GM21367 (cell line): ENCODE measurements around the gene UQCR10.
"Not testable (repeated sequence)": the region's sequence is repeated elsewhere in the genome, so short reads cannot be mapped to it uniquely, and the experiment has no call there.

ENCODE experiments used
- ATAC-seq: cut with Tn5 transposase; IDR thresholded peaks from one replicate; pipeline ENCODE4 v1.9.1; 2021; ENCODE audit not compliant: unreplicated experiment

Gene UQCR10

DNA sequence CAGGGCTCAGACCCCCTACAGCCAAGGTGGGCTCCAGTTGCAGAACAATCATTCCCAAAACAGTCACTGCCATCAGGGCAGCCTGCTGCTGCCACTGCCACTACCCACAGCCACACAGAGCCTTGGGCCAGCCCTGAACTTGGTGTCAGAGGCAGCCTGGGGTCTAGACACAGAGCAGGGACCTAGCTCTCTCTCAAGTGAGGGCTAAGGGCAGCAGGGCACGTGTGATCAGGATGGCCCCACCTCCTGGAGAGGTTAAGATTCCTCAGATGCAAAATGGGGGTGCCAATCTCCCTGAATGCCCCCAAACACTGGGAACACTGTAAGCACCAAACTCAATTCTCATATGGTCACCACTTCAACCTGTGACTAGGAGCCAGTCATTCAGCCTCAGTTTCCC, 31.8 kb upstream of the UQCR10 start:
- no peak for ATAC-seq

DNA sequence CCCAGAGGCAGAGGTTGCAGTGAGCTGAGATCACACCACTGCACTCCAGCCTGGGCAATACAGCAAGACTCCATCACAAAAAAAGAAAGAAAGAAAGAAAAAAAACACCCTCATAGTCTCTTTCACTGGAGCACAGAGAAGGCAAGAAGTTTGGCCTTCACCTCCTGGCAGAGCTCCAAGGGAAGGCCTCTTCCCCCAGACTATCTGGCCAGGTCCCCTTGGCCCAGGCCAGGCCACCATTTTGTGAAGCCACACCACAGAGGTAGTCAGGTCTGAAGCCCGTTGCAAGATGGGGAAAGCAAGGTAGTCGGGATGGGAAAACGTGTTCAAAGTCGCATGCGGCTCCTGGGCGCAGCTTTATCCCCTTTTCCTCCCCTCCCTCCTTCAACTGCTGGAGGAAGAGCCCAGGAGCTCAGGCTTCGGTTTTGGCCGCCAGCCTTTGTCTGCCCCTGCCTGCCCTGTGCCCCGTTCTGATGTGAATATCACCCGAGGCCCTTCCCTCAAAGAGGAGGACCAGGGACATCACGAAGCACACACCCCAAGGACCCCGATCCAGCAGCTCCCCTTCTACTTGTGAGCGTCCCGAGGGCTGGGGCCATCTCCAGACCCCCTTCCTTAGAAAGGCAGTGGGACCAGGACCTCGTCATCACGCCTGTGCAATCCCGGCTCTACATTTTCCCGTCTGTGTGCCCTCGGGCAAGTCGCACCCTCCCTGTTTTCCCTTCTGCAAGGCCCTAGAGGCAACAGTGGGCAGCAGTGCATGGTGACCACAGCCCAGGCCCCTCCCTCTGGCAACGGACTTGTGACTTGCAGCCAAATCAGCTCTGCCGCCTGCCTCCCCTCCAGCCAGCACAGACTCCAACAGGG, 29.7 kb upstream of the UQCR10 start:
- ATAC-seq = no peak

DNA sequence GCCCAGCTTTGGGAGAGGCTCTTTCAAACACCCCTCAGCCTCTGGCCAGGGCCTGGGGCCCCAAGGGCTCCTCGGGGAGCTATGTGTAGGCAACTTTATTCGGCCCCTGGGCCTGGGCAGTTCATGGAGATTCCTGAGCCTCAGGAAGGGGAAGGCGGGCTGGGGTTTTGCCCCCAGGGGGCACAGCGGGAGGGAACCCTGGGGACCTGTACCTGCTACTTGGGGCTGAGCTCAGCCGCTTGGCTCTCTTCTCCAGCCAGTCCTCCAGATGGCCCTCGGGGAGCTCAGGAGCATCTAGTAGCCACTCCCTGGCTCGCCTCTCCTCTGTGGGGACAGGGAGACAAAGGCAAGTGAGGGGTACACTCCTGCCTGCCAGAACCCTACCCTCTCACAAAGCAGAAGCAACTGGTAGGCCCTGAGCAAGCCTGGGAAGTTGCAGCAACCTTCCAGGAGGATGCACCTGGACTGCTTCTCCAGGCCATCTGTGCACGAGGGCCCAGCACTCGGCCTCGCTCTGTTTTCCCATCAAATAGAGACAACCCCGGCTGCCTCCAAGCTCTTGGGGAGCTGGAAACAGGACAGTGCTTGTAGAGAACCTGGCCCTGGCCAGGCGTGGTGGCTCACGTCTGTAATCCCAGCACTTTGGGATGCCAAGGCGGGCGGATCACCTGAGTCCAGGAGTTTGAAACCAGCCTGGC, 28.9 kb upstream of the UQCR10 start:
- no peak for ATAC-seq

DNA sequence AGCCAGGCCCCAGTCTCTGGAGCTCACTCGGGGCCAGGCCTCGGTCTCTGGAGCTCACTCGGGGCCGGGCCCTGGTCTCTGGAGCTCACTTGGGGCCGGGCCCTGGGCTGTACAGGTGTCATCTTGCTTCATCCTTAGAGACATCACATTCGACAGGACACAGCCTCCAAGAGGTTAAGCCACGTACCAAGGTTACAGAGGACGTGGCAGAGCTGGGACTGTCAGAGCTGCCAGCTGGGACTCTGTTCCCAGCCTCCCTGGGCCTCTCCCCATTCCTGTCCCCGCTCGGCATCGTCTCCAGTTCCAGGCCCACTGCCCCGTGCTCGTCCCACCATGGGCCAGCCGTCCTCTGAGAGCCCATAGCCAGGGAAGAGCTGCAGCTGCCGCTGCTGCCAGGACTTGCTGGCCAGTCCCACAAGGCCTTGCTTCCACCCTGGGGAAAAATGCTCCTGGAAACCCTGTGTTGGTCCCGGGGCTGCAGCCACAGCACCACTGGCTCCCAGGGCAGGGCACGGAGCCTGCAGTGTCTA, 27.8 kb upstream of the UQCR10 start:
- ATAC-seq = no peak

DNA sequence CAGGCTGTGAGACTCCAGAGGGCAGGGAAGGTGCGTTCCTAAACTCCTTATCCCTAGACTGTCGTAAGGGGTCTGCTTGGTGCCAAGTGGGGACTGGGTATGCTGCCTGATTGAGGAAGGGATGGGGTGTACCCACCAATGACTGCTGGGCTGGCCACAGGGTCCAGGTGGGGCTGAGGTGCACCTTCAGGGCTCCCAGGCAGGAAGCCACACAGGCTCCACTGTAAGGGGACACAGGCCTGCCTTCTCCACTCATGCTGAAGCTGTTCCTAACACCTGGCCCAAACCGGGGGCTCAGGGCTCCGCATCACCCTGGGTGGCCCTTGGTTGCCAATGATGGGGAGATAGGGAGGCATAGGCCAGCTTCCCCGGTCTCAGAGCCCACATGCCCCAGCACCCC, 27.0 kb upstream of the UQCR10 start:
- no peak for ATAC-seq

DNA sequence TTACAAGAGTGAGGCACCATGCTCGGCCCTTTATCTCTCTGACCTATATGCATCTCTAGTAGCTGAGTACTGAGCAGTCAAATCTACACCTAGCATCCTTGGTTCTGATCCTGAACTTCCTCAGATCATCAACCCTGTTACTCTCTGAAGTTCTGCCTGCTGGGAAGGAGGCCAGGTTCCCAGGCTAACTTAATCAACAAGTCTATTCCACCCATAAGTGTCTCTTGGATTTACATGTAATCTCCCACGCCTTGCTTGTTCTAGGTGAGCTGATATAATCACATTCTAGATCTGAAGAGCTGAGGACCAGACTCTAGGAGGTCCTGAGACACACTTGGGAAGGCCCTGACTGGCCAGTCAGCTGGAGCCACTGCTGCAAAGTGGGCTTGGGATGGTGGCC, 25.2 kb upstream of the UQCR10 start:
- ATAC-seq = no peak

DNA sequence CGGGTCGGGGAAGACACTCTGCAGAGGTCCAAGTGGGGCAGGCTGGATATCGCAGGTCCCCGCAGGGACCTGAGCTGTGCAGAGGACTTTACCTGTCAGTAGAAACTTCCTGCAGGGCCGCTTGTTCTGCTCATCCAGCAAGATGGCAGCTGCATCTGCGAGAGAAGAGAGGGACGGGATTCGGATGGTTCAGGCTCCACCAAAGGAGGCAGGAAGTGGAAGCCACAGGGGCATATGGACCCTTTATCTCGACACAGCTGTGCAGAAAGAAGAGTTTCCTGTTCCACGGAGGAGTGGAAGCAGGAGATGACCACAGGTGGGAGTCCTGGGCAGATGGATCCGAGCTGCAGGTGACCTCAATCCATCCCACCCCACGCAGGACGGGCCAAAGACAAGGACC, 24.8 kb upstream of the UQCR10 start:
- ATAC-seq = no peak

DNA sequence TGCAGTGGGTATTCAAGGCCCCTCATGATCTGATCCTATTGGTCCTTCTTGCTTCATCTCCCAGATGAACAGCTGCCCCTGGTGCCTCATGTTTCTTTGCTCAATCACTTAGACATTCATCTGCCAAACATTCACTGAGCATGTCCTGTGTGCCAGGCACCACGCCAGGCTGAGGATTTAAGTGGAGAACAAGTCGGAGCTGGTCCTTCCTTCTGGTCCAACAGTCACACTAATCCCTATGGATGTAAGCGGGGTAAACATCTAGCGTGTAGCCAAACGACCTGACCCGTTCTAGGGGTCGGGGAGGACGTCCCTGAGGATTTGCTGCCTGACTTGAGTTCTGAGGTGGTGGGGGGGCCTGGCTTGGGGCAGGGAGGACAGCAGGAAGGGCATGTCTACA, 22.3 kb upstream of the UQCR10 start:
- ATAC-seq = no peak

DNA sequence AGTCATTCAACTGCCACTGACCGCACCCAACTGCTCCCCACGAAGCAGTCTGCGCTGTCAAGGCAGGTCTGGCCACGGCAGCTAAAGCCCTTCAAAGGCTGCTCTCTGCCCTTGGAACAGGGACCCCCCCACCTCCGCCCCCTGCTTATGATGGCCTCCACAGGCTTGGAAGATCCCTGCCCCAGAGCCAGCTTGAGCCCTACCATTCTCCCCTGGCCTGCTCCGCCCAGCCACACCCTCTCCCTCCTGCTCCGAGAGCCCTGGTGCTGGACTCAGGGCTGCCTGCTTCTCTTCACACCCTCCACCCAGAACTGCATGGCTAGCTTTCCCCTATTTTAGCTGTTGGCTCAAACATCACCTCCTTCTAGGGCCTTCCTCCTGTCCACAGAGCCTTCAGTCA, 19.3 kb upstream of the UQCR10 start:
- no peak for ATAC-seq

DNA sequence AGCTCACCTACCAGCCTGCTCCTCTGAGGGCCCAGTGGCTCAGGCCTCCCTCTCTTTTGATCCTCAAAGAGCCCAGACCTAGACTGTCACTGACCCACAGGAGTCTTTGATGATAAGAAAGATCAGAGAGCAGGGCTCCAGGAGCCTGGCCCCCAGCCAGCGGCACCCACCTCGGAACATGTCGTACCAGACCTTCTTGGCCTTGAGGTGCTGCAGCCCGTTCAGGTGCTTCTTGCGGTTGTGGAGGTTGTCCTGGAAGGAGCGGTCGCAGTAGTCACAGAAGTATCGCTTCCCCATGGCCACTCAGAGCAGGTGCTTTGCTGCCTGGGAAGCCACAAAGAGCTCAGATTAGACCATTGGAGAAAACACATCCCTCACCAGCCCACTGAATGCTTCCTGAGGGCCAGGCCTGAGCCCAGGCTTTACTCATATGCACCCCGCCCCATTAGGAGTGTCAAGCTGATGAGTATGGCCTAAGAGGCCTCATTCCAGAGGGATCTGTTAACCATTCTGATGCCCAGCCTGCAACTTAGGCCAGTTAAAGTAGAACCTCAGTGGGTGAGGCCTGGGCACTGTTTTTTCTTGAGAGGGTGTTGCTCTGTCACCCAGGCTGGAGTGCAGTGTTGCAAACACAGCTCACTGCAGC, 18.8 kb upstream of the UQCR10 start:
- no peak for ATAC-seq

DNA sequence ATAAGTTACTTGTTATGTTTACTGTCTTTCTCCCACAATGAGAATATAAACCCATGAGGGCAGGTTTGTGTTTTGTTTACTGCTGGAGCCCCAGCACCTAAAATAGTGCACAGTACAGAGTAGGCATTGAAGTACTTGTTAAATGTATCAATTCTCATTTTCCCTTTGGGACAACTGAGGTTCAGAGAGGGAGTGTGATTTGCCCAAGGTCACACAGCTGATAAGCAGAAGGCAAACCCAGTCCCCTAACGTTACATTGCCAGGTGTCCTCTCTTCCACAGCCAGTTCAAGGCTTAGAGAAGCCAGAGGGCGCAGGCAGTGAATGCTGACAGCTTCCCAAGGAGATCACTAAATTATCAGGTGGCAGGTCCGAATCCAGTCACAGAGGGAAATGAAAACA, 17.1 kb upstream of the UQCR10 start:
- no peak for ATAC-seq

DNA sequence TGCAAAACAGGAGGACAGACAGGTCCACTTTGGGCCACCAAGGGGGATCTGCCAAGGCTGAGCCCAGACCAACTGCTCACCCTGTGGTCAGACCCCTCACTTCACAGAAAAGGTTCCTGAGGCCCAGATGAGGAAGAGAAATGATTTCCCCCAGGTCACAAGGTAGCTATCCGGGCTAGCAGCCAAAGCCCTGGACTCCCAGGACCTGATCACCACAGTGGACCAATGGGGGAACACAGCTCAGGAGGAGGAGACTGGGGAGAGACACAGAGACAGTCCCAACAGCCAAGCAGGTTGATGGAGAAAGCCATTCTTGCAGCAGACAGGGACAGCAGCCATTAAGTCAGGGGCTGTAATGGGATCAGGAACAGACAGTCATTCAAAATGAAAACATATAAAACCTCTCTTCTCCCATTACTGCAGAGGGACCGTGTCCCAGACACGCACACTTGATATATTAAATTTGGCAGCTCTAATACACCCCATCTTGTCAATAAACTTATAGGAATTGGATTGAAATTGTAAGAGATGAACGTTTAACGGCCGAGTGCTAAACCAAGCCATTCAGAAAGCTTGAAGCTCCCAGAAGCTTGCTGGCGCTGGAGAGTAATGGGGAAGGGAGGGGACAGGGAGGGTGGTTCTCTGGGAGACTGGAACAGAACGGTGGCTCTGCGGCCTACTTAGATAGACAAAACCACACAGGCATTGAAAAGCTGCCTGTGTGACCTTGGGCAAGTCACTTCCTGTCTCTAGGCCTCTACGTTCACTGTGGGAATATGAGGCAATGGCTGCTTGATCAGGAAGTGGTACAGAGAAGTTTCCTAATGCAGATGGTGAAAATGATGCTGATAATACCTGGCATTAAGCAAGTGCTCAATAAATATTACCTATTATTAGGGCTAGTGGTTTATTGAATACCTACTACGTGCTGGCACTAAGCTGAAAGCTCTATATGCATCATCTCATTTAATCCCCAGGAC, 16.3 kb upstream of the UQCR10 start:
- ATAC-seq = no peak

DNA sequence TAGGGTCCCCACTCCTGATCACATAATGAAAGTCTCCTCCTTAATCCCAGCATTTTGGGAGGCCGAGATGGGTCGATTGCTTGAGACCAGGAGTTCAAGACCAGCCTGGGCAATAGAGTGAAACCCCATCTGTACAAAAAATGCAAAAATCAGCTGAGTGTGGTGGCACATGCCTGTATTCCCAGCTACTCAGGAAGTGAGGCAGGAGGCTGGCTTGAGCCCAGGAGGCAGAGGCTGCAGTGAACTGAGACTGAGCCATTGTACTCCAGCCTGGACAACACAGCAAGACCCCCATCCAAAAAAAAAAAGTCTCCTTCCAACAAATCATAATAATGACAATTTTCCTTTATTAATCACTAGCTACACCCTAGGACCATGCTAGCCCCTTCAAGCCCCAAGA, 15.5 kb upstream of the UQCR10 start:
- no peak for ATAC-seq

DNA sequence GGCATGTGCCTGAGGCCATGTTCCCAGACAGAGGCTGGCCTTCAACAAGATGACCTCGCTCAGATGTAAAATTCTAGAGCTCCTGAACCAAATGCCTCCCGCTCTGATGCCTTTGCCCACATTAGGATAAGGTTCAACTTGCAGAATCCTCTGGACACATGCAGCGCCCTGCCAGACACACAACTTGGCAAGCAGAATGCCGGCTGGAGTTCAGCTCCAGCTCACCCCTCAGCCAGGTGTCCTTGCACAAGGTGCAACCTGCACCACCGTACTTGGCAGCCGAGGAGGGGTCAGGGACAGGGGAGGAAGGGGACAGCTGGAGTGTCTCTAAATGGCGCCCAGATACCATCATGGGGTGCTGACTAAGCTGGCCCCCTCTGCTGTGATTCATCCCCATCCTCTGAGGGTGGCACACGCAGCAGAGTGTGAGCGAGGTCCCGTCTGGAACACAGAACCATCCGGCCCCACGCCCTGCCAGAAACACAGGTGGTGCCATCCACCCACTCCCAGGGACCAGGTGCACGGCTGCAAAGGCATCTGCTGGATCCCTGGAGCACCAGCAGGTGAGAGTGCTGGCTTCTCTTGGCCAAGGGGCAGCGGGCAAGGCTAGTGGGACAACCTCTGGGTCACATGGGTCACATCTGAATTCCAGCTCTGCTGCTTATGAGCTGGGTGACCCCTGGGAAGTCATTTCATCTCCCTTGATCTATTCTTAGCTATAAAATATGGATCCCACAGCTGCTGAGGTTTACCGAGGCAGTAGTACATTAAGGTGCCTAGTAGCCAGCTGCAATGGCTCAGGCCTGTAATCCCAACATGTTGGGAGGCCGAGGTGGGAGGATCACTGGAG, 13.1 kb upstream of the UQCR10 start:
- ATAC-seq = no peak

DNA sequence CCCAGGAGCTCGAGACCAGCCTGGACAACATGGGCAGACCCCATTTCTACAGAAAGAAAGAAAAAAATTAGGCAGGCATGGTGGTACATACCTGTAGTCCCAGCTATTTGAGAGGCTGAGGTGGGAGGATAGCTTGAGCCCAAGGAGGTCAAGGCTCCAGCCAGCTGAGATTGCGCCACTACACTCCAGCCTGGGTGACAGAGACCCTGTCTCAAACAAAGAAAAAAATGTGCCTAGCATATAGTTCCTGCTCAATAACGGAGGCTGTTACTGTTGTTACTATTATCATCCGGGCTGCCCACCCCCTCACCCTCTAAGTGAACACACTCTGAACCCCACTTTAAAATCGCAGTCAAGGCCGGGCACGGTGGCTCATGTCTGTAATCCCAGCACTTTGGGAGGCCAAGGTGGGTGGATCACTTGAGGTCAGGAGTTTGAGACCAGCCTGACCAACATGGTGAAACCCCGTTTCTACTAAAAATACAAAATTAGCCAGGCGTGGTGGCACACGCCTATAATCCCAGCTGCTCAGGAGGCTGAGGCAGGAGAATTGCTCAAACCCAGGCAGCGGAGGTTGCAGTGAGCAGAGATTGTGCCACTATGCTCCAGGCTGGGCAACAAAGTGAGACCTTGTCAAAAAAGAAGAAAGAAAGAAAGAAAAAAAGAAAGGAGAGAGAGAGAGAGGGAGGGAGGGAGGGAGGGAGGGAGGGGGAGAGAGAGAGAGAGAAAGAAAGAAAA, 12.3 kb upstream of the UQCR10 start:
- not testable (repeated sequence) for ATAC-seq

DNA sequence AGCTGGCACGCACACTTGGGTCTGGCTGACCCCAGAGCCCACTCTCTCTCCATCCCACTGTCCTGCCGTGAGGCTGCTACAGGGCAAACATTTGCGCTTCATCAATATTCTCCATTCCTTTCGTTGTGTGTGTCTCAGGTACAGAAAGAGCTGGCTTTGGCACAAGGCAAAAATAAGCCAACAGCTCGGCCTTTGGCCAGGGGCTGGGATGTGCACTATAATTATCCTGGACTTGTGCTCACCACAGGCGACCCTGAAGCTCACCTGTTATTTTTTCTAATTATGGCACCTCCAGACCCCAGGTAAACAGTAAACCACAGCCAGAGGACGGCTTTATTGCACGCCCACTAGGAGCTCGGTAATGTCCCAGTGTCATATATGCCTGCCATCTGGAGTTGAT, 11.3 kb upstream of the UQCR10 start:
- no peak for ATAC-seq

DNA sequence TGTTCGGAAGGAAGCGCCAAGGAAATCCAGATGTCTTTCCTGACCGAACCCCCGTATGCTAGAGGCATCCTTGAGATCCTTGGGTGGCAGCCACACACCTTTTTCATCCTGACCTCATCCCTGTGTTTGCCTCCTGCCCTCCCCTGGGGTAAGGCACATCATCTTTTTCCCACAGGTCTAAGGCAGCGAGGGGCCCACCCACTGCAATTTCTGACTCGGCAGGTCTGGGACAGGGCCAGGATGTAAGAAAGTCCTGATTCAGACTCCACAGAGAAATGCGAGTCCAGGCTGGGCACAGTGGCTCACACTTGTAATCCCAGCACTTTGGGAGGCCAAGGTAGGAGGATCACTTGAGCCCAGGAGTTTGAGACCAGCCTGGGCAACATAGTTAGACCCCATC, 10.8 kb upstream of the UQCR10 start:
- no peak for ATAC-seq

DNA sequence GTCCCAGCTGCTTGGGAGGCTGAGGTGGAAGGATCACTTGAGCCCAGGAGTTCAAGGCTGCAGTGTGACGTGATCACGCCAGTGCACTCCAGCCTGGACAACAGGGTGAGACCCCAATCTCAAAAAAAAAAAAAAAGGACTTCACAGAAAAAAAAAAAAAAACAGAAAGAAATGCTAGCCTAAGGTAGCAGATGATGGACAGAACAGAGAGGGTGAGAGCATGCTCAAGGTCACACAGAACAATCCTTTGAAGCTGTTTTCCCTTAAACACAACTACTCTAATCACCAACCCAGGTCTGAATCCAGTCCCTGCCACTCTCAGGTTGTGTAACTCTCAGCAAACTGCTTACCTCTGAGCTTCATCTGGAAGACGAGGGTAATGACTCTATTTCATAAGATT, 10.1 kb upstream of the UQCR10 start:
- ATAC-seq = no peak

DNA sequence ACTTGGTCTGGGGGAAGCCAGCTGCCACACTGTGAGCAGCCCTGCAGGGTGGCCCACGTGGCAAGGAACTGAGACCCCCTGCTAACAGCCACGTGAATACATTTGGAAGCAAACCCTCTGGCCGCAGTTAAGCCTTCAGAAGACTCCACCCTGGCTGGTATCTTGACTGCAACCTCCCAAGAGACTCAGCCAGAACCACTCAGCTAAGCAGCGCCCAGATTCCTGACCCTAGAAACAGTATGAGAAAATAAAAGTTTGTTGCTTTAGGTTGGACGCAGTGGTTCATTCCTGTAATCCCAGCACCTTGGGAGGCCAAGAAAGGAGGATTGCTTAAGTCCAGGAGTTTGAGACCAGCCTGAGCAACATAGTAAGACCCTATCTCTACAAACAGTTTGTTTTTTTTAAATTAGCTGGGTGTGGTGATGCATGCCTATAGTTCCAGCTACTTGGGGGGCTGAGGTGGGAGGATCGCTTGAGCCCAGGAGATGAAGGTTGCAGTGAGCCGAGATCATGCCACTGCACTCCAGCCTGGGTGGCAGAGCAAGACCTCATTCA, 9.0 kb upstream of the UQCR10 start:
- ATAC-seq = no peak
